ENCODE data around the gene GUCY1B1. TPM values are rescaled to one million over a fixed set of nuclear protein-coding genes. Genes with fewer than 3 reads are reported as not detected.
A peak's percentile ranks its signal among the peaks of the same experiment; 100 is the strongest.

Gene GUCY1B1
- total RNA-seq, 1 donor from 2014 or later, result 12.6 TPM

- no peaks in the 10 kb centered on the region for H3K9me3 ChIP-seq (replicated peaks)
- H3K4me1 ChIP-seq, result peaks cover 19% of the 10 kb centered on the region
- peak overlapping the region; percentile 17 for H3K27ac ChIP-seq (replicated peaks)
- DNase-seq, result no peak
- peaks cover 4% of the 10 kb centered on the region for H3K36me3 ChIP-seq
- H3K27me3 ChIP-seq (ENCODE audit: low read depth), result no peaks in the 10 kb centered on the region
- intact Hi-C loops (cut with micrococcal nuclease), result no loop called here
- TF ChIP-seq, protein P1, sequence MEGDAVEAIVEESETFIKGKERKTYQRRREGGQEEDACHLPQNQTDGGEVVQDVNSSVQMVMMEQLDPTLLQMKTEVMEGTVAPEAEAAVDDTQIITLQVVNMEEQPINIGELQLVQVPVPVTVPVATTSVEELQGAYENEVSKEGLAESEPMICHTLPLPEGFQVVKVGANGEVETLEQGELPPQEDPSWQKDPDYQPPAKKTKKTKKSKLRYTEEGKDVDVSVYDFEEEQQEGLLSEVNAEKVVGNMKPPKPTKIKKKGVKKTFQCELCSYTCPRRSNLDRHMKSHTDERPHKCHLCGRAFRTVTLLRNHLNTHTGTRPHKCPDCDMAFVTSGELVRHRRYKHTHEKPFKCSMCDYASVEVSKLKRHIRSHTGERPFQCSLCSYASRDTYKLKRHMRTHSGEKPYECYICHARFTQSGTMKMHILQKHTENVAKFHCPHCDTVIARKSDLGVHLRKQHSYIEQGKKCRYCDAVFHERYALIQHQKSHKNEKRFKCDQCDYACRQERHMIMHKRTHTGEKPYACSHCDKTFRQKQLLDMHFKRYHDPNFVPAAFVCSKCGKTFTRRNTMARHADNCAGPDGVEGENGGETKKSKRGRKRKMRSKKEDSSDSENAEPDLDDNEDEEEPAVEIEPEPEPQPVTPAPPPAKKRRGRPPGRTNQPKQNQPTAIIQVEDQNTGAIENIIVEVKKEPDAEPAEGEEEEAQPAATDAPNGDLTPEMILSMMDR (IDR thresholded peaks at IDR 0.05; ENCODE audit: borderline replicate concordance), result no peak
- no peak overlapping the region for H3K4me3 ChIP-seq
Observed at GRCh38 chr4:155735496-155735895, 23.3 kb upstream of the GUCY1B1 start.

DNA sequence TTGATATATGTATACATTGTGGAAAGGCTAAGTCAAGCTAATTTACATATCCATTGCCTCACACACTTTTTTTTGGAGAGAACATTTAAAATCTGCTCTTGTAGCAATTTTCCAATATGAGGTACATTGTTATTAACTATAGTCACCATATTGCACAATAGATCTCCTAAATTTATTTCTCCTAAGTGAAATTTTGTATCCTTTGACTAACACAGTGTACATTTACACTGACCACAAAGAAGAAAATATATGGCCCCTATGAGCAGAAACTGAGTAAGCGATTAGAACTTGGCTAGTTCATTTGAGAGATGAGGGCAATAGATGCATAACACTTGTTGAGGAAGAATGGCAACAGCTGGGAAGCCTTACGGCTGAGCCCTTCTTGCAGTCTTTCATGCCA is 20.3 kb upstream of the GUCY1B1 start:
- peaks cover 17% of the 10 kb centered on the region for H3K4me1 ChIP-seq
- no peaks in the 10 kb centered on the region for H3K9me3 ChIP-seq (replicated peaks)
- no peaks in the 10 kb centered on the region for H3K36me3 ChIP-seq
- no peak overlapping the region for H3K27ac ChIP-seq (replicated peaks)
- H3K4me3 ChIP-seq, result no peak overlapping the region
- intact Hi-C loops (cut with micrococcal nuclease), result no loop called here
- H3K27me3 ChIP-seq (ENCODE audit: low read depth), result no peaks in the 10 kb centered on the region
- no peak for DNase-seq
- TF ChIP-seq, protein P1 (IDR thresholded peaks at IDR 0.05; ENCODE audit: borderline replicate concordance), result no peak

GRCh38 chr4:155741546-155741945 is 17.3 kb upstream of the GUCY1B1 start:
- TF ChIP-seq, protein P1 (IDR thresholded peaks at IDR 0.05; ENCODE audit: borderline replicate concordance), result no peak
- H3K27me3 ChIP-seq (ENCODE audit: low read depth), result no peaks in the 10 kb centered on the region

DNA sequence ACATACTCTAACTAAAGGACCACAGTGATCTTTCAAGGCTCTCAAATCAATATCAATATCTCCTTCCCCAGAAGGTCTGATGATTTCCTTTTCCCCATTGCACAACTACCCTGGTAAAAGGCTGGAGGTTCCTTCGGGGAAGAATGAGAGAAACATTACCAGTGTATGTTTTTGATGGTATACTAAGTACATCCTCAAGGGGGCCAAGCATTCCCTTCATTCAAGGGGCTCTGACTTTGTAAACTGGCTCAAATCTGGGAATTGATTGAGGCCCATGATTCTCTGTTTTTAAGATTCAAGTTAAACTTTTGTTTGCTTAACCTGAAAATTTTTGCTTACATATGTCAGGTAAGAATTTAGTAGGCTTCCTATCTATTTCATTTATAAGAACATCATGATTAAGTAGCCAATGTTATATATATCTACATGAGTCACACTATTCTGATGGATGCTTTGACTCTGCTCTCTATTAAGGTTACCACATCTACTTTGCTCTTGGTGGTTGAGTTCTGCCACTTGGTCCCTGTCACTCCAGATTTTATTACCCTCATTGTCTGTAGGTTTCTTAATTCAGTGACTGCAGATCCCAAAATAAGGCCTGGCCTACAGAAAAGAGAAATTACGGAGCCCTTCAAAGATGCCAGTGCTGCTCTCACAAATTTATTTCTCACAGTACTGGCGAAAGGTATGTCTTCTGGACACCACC is 16.4 kb upstream of the GUCY1B1 start:
- no peak overlapping the region for H3K27ac ChIP-seq (replicated peaks)
- no peaks in the 10 kb centered on the region for H3K36me3 ChIP-seq
- no peak overlapping the region for H3K4me3 ChIP-seq
- TF ChIP-seq, protein P1 (IDR thresholded peaks at IDR 0.05; ENCODE audit: borderline replicate concordance), result no peak
- H3K9me3 ChIP-seq (replicated peaks), result no peaks in the 10 kb centered on the region
- no peaks in the 10 kb centered on the region for H3K27me3 ChIP-seq (ENCODE audit: low read depth)
- intact Hi-C loops (cut with micrococcal nuclease), result no loop called here
- H3K4me1 ChIP-seq, result no peaks in the 10 kb centered on the region
- DNase-seq, result no peak

More at GRCh38 chr4:155741546-155741945, 17.3 kb upstream of the GUCY1B1 start:
- H3K36me3 ChIP-seq, result no peaks in the 10 kb centered on the region
- intact Hi-C loops (cut with micrococcal nuclease), result no loop called here
- DNase-seq, result no peak
- no peak overlapping the region for H3K4me3 ChIP-seq
- no peaks in the 10 kb centered on the region for H3K9me3 ChIP-seq (replicated peaks)
- H3K4me1 ChIP-seq, result no peaks in the 10 kb centered on the region
- H3K27ac ChIP-seq (replicated peaks), result no peak overlapping the region

DNA sequence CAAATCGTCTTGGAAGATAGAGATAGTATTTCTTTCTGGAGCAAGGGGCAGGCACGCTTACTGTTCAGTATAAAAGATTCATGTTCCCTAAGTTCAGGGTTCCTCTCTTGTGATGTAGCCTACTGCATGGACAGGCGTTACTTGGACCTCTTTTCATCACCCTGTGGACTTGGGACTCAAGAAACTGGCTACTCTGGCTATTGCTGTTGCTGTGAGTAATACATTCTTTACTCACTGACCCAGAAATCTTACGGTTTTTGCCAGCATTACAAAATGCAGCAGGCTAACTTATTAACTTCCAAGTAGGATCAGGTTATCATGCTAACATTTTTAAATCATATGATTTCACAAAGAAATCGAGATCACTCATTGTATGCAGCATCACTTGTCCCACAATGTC is 12.8 kb upstream of the GUCY1B1 start:
- TF ChIP-seq, protein P1 (IDR thresholded peaks at IDR 0.05; ENCODE audit: borderline replicate concordance), result no peak
- H3K36me3 ChIP-seq, result no peaks in the 10 kb centered on the region
- H3K27me3 ChIP-seq (ENCODE audit: low read depth), result no peaks in the 10 kb centered on the region
- H3K4me3 ChIP-seq, result no peak overlapping the region
- intact Hi-C loops (cut with micrococcal nuclease), result no loop called here
- no peaks in the 10 kb centered on the region for H3K9me3 ChIP-seq (replicated peaks)
- H3K27ac ChIP-seq (replicated peaks), result no peak overlapping the region
- H3K4me1 ChIP-seq, result no peaks in the 10 kb centered on the region
- DNase-seq, result no peak

All from left ventricle myocardium inferior (tissue), 1 donor.